Epithelial cell of proximal tubule (primary cell): ENCODE data around the gene KIRREL1. TPM values are rescaled to one million over a fixed set of nuclear protein-coding genes. Genes with fewer than 3 reads are reported as not detected.

Experiments
- DNase-seq: peaks from one replicate; pipeline ENCODE4 v3.0.0-alpha.2; 2011; ENCODE audit warnings: low read depth
- H3K4me3 ChIP-seq: 2 replicates; pipeline ENCODE4 v1.5.1; 2011; ENCODE audit warnings: low read depth, mild to moderate bottlenecking, low read length
- CTCF ChIP-seq: conservative IDR thresholded peaks from 2 replicates; pipeline ENCODE4 v1.5.1; 2012; ENCODE audit warnings: low read depth, mild to moderate bottlenecking, low read length
- total RNA-seq: library from RNA; depleted of rRNA; stranded (reverse); fragments of >200 nt; gene quantifications from 2 replicates; pipeline ENCODE4 v1.2.3, GENCODE V29; 2015

The KIRREL1 gene
- 194 and 275 TPM in 2 replicates for total RNA-seq

- DNase-seq: no peak
- TF ChIP-seq CTCF: no peak
- H3K4me3 ChIP-seq: peak within 1 kb of the TSS; percentile 99
Observed at GRCh38 chr1:157993147-157993917, at the start of gene KIRREL1. KIRREL1 (plus strand) TSS chr1:157993645; CDS start chr1:157993677, 32 bp downstream.

- DNase-seq: no peak
Observed at GRCh38 chr1:157944663-157945280, 48.7 kb upstream of the KIRREL1 start.

GRCh38 chr1:157948312-157949073 is 45.0 kb upstream of the KIRREL1 start:
- peak; percentile 97 for TF ChIP-seq CTCF
- no peak for DNase-seq
- H3K4me3 ChIP-seq: no peak overlapping the region

More at GRCh38 chr1:157944663-157945280, 48.7 kb upstream of the KIRREL1 start:
- TF ChIP-seq CTCF: no peak
- no peak overlapping the region for H3K4me3 ChIP-seq

- H3K4me3 ChIP-seq: no peak overlapping the region
- no peak for TF ChIP-seq CTCF
- DNase-seq: no peak
Observed at GRCh38 chr1:157949074-157949354, 44.4 kb upstream of the KIRREL1 start.

- no peak for TF ChIP-seq CTCF
- no peak for DNase-seq
- no peak overlapping the region for H3K4me3 ChIP-seq
Observed at GRCh38 chr1:157951230-157951629, 42.2 kb upstream of the KIRREL1 start.

GRCh38 chr1:157952601-157953000 is 40.8 kb upstream of the KIRREL1 start:
- no peak for DNase-seq
- no peak for TF ChIP-seq CTCF
- H3K4me3 ChIP-seq: no peak overlapping the region
